HUES64 (cell line): Measurements from ENCODE around the gene FAM13A.
"Not testable (repeated sequence)": the region's sequence is repeated elsewhere in the genome, so short reads cannot be mapped to it uniquely, and the experiment has no call there.

Experiments
- H3K27ac ChIP-seq: 2 replicates; pipeline ENCODE4 v1.7.0; 2013; ENCODE audit warnings: low read depth, low read length, inconsistent platforms
- H3K27me3 ChIP-seq: 2 replicates; pipeline ENCODE4 v1.6.1; 2013; ENCODE audit warnings: mild to moderate bottlenecking, low read length; ENCODE audit not compliant: insufficient read depth
- H3K36me3 ChIP-seq: 2 replicates; pipeline ENCODE4 v1.6.1; 2013; ENCODE audit warnings: mild to moderate bottlenecking, low read length; ENCODE audit not compliant: insufficient read depth
- H3K4me1 ChIP-seq: 2 replicates; pipeline ENCODE4 v1.6.1; 2013; ENCODE audit warnings: mild to moderate bottlenecking, low read length, moderate library complexity; ENCODE audit not compliant: insufficient read depth
- H3K4me3 ChIP-seq: 2 replicates; pipeline ENCODE4 v1.5.1; 2013; ENCODE audit warnings: mild to moderate bottlenecking, low read length, moderate library complexity
- H3K9ac ChIP-seq: 2 replicates; pipeline ENCODE4 v1.6.1; 2013; ENCODE audit warnings: mild to moderate bottlenecking, low read depth, low read length
- H3K9me3 ChIP-seq: 2 replicates; pipeline ENCODE4 v1.6.1; 2013; ENCODE audit warnings: low read depth, low read length; ENCODE audit not compliant: insufficient read depth
- WGBS: fragments of 150-250, 120-280 bp; methylation state at CpG from one replicate; pipeline ENCODE4 v1.1.7; 2013; ENCODE audit warnings: missing lambda C conversion rate; 5-methylcytosine and 5-hydroxymethylcytosine counted together

Gene FAM13A

DNA sequence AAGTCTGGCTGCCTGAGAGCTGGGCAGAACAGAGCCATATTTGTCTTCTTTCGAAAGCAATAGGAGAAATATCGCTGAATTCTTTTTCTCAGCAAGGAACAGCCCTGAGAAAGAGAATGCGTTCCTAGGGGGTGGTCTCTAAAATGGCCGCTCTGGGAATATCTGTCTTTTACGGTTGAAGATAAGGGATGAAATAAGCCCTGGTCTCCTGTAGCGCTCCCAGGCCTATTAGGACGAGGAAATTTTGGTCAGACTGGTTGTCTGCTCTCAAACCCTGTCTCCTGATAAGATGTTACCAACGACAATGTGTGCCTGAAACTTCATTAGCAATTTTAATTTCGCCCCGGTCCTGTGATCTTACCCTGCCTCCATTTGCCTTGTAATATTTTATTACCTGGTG, 42.1 kb downstream of the FAM13A start:
- not testable (repeated sequence) for H3K4me3 ChIP-seq, H3K27ac ChIP-seq, H3K9ac ChIP-seq, H3K4me1 ChIP-seq, H3K27me3 ChIP-seq
- 96% methylated on average over 10 of the region's 10 CpGs for WGBS
- peaks cover 19% of the 10 kb centered on the region; the same call in 1 of the 2 replicates for H3K9me3 ChIP-seq
- H3K36me3 ChIP-seq, result peaks cover 73% of the 10 kb centered on the region

DNA sequence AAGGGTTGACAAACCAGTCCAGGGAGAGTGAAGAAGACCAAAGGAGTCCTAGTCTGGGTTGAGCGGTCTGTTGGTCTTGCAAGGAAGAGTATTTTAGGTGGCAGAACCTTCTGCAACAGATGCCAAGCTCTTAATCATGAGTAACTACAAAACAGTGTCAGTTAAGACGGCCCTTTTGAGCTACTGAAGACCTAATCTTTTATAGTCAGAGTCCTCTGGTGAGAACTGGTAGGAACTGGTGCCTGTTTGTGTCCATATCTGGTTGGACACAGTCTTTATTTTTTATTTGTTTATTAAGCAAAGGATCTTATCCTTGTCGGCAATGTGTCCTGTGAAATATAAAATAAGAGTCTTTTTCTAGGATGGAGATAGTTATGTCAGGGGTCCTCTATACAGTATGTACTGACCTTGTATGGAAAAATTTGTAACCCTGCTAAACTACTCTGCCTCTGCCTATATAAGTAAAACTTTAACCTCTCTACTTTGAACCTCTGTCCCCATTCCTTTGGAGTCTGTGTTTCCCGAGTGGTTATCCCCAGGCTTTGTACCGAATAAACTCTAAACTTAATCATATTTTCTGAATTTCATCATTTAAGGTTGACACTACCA, 47.1 kb downstream of the FAM13A start:
- Histone ChIP-seq H3K4me1 (no peaks in the 10 kb centered on the region), H3K27me3 (no peaks in the 10 kb centered on the region), H3K36me3 (peaks cover 60% of the 10 kb centered on the region), H3K9me3 (no peaks in the 10 kb centered on the region), H3K27ac (no peak overlapping the region), H3K9ac (no peak overlapping the region), H3K4me3 (no peak overlapping the region)
- WGBS, result 95% methylated on average over 5 of the region's 5 CpGs

DNA sequence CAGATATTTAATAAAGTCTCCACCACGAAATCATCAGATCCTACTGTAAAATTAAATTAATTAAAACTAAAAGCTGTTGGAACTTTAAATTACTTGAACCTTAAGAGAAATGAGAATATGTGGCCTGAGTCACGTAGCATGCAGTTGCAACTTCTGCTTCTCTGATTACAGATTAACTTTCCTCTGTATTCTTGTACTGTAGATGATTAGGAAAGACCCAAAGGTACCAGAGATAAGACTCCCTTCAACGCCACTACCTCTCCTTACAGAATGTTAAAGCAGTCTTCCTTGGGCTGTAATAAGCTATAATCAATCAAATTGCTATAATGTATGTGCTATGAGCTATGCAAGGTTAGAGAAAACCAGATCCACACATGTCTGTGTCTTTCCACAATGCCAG, 47.9 kb downstream of the FAM13A start:
- no peaks in the 10 kb centered on the region for H3K9me3 ChIP-seq
- 100% methylated on average over 2 of the region's 3 CpGs for WGBS
- H3K4me1 ChIP-seq, result no peaks in the 10 kb centered on the region
- H3K9ac ChIP-seq, result no peak overlapping the region
- H3K4me3 ChIP-seq, result no peak overlapping the region
- H3K27me3 ChIP-seq, result no peaks in the 10 kb centered on the region
- no peak overlapping the region for H3K27ac ChIP-seq
- H3K36me3 ChIP-seq, result peaks cover 55% of the 10 kb centered on the region

DNA sequence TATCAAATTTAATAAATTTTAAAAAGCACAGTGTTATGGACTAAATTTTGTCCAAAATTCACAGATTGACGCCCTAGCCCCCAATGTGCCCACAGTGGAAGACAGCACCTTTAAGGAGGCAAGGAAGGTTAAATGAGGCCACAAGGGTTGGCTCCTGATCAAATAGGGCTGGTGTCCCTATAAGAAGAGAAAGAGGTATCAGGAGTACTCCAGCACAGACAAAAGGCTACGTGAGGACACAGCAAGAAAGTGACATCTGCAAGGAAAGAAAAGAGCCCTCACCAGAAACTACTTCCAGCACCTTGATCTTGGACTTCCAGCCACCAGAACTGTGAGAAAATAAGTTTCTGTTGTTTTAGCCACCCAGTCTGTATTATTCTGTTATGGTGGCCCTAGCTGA, 48.8 kb downstream of the FAM13A start:
- Histone ChIP-seq H3K4me3 (no peak overlapping the region), H3K9ac (no peak overlapping the region)

DNA sequence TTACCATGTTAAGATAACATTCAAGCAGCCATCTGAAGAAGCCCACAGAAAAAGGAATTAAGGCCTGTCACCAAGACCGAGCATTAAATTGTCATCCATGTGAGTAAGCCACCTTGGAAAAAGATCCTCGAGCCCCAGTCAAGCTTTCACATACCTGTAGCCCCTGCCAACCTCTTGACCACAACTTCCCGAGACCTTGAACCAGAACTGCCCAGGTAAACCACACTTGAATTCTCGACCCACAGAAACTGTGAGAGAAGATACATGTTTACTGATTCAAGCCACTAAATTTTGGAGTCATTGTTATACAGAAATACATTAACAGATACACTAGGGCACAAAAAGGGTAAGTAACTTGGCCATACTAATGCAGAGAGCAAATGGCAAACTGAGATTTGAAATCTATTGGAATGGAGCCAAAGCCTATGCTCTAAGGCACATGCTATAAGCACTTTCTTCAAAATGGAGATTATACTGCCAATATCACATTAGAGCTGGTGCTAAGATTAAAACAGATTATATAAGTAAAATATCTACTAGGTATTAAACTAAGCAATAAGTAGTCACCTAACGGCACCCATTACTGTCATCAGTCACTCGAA, 49.5 kb downstream of the FAM13A start:
- WGBS, result 92% methylated on average over 6 of the region's 6 CpGs
- H3K9me3 ChIP-seq, result no peaks in the 10 kb centered on the region
- no peak overlapping the region for H3K4me3 ChIP-seq
- no peaks in the 10 kb centered on the region for H3K27me3 ChIP-seq
- H3K9ac ChIP-seq, result no peak overlapping the region
- H3K27ac ChIP-seq, result no peak overlapping the region
- H3K36me3 ChIP-seq, result peaks cover 42% of the 10 kb centered on the region
- H3K4me1 ChIP-seq, result no peaks in the 10 kb centered on the region

More for the DNA sequence above, 48.8 kb downstream of the FAM13A start:
- 92% methylated on average over 2 of the region's 2 CpGs for WGBS
- Histone ChIP-seq H3K9me3 (no peaks in the 10 kb centered on the region), H3K36me3 (peaks cover 46% of the 10 kb centered on the region), H3K27ac (no peak overlapping the region), H3K4me1 (no peaks in the 10 kb centered on the region), H3K27me3 (no peaks in the 10 kb centered on the region)

DNA sequence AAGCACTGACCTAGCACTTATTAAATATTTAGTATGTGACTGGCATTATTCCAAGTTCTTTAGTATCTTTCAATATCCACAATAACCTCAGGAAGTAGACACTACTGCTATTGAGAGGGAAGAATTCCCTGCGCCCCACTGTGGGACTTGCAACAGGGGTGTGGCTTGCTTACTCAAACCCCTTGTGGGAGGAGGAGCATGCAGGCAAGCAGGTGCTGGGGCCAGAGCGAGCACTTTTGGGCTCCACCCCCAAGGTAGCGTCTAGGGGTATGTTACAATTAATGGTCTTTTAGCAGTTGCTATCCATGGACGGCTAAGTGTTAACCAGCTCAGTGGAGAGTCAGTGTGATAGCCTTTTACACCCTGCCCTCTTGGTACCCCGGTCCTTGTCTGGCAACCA, 50.7 kb downstream of the FAM13A start:
- Histone ChIP-seq H3K4me3 (no peak overlapping the region), H3K4me1 (no peaks in the 10 kb centered on the region), H3K9me3 (no peaks in the 10 kb centered on the region), H3K27ac (no peak overlapping the region), H3K9ac (no peak overlapping the region), H3K27me3 (no peaks in the 10 kb centered on the region), H3K36me3 (peaks cover 42% of the 10 kb centered on the region)
- WGBS, result 94% methylated on average over 5 of the region's 5 CpGs

DNA sequence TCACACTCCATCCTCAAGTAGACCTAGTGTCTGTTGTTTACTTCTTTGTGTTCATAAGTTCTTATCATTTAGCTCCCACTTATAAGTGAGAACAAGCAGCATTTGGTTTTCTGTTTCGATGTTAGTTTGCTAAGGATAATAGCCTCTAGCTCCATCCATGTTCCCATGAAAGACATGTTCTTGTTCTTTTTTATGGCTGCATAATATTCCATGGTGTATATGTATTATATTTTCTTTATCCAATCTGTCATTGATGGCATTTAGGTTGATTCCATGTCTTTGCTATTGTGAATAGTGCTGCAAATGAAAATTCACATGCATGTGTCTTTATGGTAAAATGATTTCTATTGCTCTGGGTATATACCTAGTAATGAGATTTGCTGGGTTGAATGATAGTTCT, 51.9 kb downstream of the FAM13A start:
- peaks cover 37% of the 10 kb centered on the region for H3K36me3 ChIP-seq
- not testable (repeated sequence) for H3K9ac ChIP-seq, H3K27me3 ChIP-seq, H3K4me1 ChIP-seq, H3K27ac ChIP-seq, H3K4me3 ChIP-seq, H3K9me3 ChIP-seq
- no CpG with 5 or more reads among the region's 1 CpG for WGBS

DNA sequence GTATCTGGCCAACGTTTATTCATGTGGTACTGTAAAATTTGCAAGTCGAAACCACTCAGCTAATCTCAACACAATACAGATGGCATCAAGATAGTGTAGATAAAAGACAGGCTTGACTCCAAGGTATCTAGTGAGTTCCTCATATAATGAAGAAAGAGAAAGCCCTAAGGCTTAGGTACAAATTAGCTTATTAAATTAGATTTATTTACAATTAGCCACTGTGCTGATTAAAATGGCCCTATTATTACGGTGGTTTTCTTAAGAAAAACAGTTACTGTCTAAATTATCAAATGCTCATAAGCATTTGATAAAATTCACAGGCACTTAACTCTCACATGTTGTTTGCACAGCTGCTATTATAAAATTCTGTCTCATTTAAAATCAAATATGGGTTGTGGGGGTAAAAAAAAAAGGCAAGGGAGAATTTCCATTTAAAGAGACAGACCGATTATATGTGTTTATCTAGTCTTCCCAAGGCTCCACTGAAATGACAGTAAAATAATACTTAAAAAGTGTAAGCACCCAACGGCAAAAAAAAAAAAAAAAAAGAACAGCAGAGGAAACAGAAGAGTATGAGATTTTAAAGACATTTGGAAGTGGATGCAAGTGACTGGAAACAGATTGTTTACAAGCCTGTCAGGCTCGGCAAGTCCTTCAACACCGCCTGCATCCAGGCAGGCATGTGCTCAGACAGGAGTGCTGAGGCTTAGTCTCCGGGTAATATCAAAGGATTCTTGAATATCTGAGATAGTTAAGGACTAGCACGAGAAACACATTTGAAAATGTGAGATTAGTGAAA, 55.1 kb downstream of the FAM13A start:
- no peak overlapping the region for H3K27ac ChIP-seq
- H3K4me3 ChIP-seq, result no peak overlapping the region
- no peak overlapping the region for H3K9ac ChIP-seq
- WGBS, result 92% methylated on average over 7 of the region's 9 CpGs
- peaks cover 17% of the 10 kb centered on the region for H3K36me3 ChIP-seq
- no peaks in the 10 kb centered on the region for H3K4me1 ChIP-seq
- no peaks in the 10 kb centered on the region for H3K9me3 ChIP-seq
- H3K27me3 ChIP-seq, result no peaks in the 10 kb centered on the region

DNA sequence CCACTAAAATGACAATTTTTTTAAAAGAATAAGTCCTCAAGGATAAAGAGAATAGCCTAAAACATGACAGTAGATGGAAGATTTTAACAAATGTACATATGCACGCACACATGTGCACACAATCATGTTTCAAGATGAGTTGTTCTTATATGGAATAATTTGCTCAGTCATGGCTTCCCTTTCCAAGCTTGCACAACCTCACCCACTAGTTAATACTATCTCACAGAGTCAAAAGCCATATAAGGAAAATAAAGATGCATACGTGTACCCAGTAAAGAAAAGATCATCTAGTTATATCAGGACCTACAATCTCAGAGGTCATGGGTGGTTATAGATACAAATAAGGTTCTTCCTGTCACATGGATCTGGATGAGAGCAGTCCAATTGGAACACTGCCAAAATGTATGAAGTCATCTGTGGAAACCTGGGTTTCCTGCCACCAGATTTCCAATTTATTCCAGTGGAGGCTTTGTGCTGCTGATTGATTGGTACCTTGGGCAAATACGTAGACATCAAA, 56.1 kb downstream of the FAM13A start:
- H3K27ac ChIP-seq, result no peak overlapping the region
- no peak overlapping the region for H3K4me3 ChIP-seq
- H3K9me3 ChIP-seq, result no peaks in the 10 kb centered on the region
- no peaks in the 10 kb centered on the region for H3K27me3 ChIP-seq
- H3K4me1 ChIP-seq, result no peaks in the 10 kb centered on the region
- no peak overlapping the region for H3K9ac ChIP-seq
- WGBS, result 91% methylated on average over 3 of the region's 3 CpGs
- peaks cover 10% of the 10 kb centered on the region for H3K36me3 ChIP-seq

DNA sequence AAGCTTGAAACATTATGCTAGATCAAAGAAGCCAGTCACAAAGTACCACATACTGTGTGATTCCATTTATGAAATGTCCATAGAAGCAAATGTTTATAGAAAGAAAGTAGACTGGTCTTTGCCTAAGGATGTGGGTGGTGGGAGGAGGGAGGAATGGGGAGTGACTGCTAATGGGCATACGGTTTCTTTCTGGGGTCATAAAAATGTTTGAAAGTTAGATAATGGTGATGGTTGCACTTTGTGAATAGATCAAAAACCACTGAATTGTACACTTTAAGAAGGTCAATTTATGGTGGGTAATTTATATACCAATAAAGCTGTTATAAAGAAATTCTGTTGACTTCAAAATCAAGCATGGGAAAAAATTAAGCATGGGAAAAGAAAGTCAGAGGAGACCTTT, 56.6 kb downstream of the FAM13A start:
- Histone ChIP-seq H3K9me3 (no peaks in the 10 kb centered on the region), H3K4me3 (no peak overlapping the region), H3K36me3 (peaks cover 10% of the 10 kb centered on the region), H3K9ac (no peak overlapping the region), H3K27me3 (no peaks in the 10 kb centered on the region), H3K27ac (no peak overlapping the region), H3K4me1 (no peaks in the 10 kb centered on the region)
- WGBS, result 97% methylated on average over 1 of the region's 1 CpG

DNA sequence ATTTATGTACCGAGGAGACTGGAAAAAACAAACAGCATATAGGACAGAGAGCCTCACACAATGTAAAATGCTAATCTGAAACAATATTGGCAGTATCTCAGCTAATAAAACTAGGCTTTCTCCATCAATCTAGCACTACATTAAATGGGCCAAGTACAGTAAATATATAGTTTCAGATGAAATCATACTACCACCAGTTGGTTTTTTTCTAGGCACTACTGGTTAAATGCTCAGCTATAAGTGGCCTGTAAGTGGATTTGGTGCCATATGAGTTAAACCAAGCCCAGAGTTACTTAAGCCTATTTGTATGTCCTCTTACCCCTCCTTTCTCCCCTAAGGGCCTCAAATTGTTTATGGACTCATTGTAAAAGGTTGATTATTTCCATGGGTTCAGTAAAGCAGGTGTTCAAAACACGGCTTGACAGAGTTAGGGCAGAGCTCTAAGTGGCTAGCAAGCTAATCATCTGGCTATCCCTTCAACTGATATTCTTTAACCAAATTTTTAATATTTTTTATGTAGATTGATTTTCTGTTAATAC, 57.5 kb downstream of the FAM13A start:
- no peaks in the 10 kb centered on the region for H3K27me3 ChIP-seq
- no peak overlapping the region for H3K27ac ChIP-seq

More for the DNA sequence above, 57.5 kb downstream of the FAM13A start:
- Histone ChIP-seq H3K9ac (no peak overlapping the region), H3K36me3 (peaks cover 6% of the 10 kb centered on the region), H3K4me3 (no peak overlapping the region), H3K9me3 (no peaks in the 10 kb centered on the region), H3K4me1 (no peaks in the 10 kb centered on the region)
- 100% methylated on average over 2 of the region's 2 CpGs for WGBS
